Neural cell (in vitro differentiated cells): ENCODE results near the gene TMEM79.

Experiments used
- EP300 ChIP-seq: fragments of 450-650 bp; conservative IDR thresholded peaks from 2 replicates; pipeline ENCODE4 v1.6.1; 2014; ENCODE audit warnings: antibody characterized with exemption, mild to moderate bottlenecking, moderate library complexity; ENCODE audit not compliant: poor library complexity, severe bottlenecking
- EZH2 ChIP-seq: fragments of 200-600, 300-800 bp; shearing (Covaris generic), sonication (generic); IDR thresholded peaks from 2 replicates; pipeline ENCODE4 v1.6.1; 2014; ENCODE audit warnings: antibody characterized with exemption, low read length, borderline replicate concordance, mild to moderate bottlenecking; ENCODE audit not compliant: insufficient read depth, poor library complexity, severe bottlenecking
- MXI1 ChIP-seq: fragments of 450-650 bp; conservative IDR thresholded peaks from 2 replicates; pipeline ENCODE4 v1.6.1; 2014; ENCODE audit warnings: antibody characterized with exemption, mild to moderate bottlenecking; ENCODE audit not compliant: poor library complexity, severe bottlenecking
- TAF1 ChIP-seq: IDR thresholded peaks from 2 replicates; pipeline ENCODE4 v1.6.1; 2012; ENCODE audit warnings: low read depth
- TF ChIP-seq, protein P1 (sequence below): fragments of 450-650 bp; IDR thresholded peaks from 2 replicates; pipeline ENCODE4 v1.5.1; 2014; ENCODE audit warnings: antibody characterized with exemption, mild to moderate bottlenecking, moderate library complexity; ENCODE audit not compliant: poor library complexity, severe bottlenecking
- TF ChIP-seq, protein P2 (sequence below): IDR thresholded peaks from 2 replicates; pipeline ENCODE4 v1.6.1; 2012; ENCODE audit warnings: borderline replicate concordance

DNA sequence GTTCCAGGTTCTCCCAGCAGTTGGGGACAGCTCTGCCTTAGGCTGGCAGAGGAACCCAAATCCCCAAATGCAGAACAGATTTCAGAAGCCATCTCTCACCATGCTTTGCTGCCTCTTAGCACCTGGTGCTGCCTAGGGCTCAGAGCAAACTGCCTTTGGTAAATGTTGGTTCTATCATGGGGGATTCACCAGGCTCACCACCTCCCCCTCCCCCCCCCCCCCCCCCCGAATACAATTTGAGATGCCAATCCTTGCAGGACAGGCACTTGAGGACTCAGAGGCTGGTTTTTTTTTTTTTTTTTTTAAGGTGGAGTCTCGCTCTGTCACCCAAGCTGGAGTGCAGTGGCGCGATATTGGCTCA is 35.8 kb upstream of the TMEM79 start:
- no peak for TF ChIP-seq MXI1
- TF ChIP-seq, protein P1, sequence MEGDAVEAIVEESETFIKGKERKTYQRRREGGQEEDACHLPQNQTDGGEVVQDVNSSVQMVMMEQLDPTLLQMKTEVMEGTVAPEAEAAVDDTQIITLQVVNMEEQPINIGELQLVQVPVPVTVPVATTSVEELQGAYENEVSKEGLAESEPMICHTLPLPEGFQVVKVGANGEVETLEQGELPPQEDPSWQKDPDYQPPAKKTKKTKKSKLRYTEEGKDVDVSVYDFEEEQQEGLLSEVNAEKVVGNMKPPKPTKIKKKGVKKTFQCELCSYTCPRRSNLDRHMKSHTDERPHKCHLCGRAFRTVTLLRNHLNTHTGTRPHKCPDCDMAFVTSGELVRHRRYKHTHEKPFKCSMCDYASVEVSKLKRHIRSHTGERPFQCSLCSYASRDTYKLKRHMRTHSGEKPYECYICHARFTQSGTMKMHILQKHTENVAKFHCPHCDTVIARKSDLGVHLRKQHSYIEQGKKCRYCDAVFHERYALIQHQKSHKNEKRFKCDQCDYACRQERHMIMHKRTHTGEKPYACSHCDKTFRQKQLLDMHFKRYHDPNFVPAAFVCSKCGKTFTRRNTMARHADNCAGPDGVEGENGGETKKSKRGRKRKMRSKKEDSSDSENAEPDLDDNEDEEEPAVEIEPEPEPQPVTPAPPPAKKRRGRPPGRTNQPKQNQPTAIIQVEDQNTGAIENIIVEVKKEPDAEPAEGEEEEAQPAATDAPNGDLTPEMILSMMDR, result no peak
- no peak for TF ChIP-seq EP300
- TF ChIP-seq EZH2, result no peak
- TF ChIP-seq TAF1, result no peak
- TF ChIP-seq, protein P2, sequence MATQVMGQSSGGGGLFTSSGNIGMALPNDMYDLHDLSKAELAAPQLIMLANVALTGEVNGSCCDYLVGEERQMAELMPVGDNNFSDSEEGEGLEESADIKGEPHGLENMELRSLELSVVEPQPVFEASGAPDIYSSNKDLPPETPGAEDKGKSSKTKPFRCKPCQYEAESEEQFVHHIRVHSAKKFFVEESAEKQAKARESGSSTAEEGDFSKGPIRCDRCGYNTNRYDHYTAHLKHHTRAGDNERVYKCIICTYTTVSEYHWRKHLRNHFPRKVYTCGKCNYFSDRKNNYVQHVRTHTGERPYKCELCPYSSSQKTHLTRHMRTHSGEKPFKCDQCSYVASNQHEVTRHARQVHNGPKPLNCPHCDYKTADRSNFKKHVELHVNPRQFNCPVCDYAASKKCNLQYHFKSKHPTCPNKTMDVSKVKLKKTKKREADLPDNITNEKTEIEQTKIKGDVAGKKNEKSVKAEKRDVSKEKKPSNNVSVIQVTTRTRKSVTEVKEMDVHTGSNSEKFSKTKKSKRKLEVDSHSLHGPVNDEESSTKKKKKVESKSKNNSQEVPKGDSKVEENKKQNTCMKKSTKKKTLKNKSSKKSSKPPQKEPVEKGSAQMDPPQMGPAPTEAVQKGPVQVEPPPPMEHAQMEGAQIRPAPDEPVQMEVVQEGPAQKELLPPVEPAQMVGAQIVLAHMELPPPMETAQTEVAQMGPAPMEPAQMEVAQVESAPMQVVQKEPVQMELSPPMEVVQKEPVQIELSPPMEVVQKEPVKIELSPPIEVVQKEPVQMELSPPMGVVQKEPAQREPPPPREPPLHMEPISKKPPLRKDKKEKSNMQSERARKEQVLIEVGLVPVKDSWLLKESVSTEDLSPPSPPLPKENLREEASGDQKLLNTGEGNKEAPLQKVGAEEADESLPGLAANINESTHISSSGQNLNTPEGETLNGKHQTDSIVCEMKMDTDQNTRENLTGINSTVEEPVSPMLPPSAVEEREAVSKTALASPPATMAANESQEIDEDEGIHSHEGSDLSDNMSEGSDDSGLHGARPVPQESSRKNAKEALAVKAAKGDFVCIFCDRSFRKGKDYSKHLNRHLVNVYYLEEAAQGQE, result no peak
